GM21526 (cell line): Measurements from ENCODE around the gene PRRG3.
A peak's percentile ranks its signal among the peaks of the same experiment; 100 is the strongest.

Experiments
- ATAC-seq: cut with Tn5 transposase; IDR thresholded peaks from one replicate; pipeline ENCODE4 v1.9.1; 2021; ENCODE audit warnings: moderate library complexity; ENCODE audit not compliant: unreplicated experiment, low FRiP score

PRRG3 gene

GRCh38 chrX:151704041-151704663 lies 8.9 kb downstream of the PRRG3 start:
- ATAC-seq = no peak

DNA sequence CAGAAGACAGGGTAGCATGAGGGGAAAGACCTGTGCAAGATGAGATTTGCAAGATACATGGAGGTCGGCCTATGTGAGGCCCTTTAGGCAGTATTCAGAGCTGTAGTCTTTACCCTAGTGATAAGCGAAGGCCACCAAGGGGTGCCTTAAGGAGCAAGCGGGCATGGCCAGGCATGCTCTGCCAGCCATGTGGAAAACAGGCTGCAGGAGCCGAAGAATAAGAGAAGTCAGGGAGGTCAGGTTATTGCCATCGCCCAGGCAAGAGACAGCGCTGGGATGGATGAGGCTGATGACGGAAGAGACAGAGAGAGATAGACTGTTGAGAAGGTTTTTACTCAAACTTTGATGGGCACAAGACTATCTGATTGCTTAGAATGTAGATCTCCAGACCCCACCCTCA lies 13.6 kb downstream of the PRRG3 start:
- no peak for ATAC-seq

DNA sequence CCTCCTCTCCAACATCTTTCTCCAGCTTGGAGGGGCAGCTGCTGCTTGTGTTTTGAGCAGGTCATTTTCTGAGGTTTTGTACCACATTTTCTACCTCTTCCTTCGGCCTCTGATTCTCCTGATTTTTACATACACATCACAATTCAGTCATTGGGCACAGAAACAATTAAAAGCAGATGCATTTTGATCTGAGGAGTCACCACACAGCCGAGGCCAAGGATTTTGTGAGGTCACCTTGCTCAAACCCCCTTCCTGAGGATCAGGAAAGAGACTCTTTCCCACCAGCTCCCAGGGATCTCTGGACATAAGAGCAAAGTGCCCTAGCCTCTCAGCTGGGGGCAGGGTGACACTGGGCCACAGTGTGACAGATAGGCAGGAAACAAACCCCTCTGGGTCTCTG lies 15.2 kb downstream of the PRRG3 start:
- no peak for ATAC-seq

DNA sequence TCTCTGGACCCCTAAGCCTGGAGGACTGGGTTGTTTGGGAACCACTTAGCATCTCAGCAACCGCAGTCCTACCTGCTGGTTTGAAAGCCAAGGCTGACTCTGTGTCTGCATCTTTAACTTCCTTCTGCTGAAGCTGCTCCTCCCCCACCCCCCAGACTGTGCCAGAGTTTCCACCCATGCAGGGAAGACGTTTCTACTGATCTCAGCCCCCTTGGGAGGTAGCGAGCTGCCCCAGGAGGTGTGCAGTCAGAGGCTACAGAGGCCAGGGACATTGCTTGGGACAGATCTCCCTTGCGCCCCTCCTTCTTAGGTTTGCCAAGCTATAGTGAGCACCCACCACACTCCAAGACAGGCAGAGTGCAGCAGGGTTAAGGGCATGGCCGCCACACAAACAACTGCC lies 15.9 kb downstream of the PRRG3 start:
- ATAC-seq = no peak

DNA sequence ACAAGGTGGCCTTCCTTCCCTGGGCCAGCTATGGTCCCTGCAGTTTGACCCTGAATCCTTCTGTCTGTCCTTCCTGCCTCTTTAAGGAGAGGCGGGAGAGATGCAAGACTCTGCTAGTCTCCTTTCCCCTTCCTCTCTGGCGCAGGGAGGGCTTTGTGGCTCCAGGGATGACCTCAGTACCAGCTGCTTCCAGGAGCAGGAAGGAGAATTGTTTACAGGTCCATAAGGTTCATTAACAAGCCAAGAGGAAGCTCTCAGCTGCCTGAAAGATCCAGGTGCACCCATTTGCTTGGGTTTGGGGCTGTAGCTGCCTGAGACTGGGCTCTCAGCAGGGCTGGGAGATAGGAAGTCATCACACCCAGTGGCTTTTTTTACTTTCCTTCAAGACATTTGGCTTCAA lies 16.5 kb downstream of the PRRG3 start:
- ATAC-seq = no peak

GRCh38 chrX:151712253-151712652 lies 17.0 kb downstream of the PRRG3 start:
- no peak for ATAC-seq

DNA sequence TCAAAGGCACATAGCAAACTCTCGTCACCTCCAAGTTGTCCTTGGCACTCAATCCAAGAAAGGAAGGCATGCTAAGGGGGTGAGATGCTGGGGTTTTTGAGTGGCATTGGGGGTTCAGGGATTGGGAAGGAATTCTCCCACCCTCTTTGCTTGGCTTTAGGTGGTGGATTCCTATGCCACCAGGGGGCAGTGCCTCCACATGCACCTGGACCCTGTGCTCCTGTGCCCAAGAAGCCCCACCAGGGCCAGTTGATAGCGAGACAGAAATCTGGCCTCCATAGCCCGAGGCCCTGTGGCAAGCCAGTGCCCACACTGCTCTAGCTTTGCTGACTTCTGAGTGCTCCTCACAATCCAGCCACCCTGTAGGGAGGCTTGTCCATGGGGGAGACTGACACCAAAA lies 18.6 kb downstream of the PRRG3 start:
- peak; percentile 77 for ATAC-seq

DNA sequence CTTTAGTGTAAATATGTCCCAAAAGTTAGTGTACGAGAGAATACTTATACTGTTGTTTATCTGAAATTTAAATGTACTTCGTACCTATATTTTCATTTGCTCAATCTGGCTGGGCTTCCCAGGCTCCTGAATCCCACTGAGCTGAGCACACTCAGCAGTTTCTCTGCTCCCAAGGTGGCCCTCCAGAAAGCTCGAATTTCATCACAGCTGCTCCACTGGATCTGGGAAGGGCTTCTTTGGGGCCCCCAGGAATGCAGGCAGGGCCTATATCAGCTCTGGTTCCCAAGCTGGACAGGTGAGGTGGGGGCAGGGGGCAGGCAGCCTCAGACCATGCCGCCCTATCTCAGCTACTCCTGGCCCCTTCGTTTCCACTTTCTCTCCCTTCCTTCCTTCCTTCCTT lies 19.1 kb downstream of the PRRG3 start:
- ATAC-seq = no peak

DNA sequence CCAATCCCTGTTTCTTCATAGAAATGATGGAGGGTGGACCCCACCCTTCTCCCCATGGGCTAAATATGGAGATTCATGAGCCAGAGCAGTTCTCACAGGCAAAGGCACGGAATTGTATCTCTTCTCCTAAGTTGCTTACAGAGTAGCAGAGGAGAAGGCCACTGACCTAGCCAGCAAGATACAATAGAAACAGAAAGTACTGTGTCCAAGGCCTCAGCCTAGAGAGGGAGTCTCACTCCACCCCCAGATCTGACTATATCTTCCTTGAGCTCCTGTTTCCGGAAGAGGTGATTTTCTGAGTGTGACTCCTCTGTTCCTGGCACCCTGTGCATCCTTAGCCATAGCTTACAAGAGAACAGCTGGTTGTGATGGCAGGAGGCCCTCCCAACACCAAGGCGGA lies 20.5 kb downstream of the PRRG3 start, which contains the start of gene FATE1:
TSS of gene FATE1 (plus strand) at position 284 of the 400 bp plus-strand sequence. CDS start at position 369, 85 bp downstream.
- no peak for ATAC-seq

DNA sequence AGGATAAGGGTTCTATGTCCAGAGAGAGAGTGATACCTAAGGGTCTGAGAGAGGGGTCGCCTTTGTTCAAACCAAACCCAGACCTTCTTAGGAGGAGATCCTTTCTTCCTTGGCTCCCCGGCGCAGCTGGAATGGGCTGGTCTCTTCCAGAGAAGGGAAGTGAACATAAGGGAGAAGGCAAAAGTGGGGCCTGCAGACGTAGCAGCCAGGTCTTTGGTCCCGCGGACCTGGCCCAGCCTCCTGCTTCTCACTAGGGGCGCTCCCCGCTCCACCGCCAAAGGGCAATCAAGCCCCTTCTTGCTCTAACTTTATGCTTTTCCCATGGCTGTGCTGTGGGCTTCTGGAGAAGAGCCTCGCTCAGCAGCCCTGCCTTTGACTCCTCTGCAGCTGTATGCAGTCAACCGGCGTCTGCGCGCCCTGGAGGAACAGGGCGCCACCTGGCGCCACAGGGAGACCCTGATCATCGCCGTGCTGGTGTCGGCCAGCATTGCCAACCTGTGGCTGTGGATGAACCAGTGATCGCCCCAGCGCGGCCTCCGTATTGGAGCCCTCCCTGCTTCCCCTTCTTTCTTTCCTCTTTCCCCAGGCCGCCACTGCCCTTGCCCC lies 27.1 kb downstream of the PRRG3 start:
- ATAC-seq = no peak

DNA sequence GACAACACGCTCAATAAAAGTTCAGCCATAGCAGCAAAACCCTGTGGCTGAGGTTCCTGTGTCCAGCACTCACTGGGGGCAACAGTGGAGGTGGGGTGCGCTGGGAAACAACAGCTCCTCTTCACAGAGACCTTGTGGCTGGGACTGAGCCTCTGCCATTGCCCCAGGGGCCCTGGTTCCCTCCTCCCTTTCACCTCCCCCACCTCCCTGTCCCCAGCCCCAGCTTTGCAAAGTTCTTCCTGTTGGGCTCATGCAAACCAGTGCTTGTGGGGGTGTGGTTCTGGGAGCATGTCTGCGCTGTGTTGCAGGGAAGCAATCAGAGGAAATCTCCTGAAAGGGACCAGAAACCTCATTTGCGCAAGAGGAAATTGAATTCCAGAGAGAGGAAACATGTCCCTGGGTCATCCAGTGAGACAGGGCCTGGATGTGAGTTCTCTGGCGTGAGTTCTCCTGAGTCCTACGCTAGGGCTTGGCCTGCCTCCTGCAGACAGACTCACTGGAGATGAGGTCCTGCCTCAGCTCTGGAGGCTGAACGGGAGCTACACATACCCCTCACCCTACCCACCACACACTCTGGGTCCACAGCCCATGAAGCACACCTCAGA lies 28.0 kb downstream of the PRRG3 start:
- ATAC-seq = no peak

- ATAC-seq = no peak
Observed at GRCh38 chrX:151724563-151725337, 29.5 kb downstream of the PRRG3 start.

- ATAC-seq = no peak
Observed at GRCh38 chrX:151725338-151725614, 30.0 kb downstream of the PRRG3 start.

DNA sequence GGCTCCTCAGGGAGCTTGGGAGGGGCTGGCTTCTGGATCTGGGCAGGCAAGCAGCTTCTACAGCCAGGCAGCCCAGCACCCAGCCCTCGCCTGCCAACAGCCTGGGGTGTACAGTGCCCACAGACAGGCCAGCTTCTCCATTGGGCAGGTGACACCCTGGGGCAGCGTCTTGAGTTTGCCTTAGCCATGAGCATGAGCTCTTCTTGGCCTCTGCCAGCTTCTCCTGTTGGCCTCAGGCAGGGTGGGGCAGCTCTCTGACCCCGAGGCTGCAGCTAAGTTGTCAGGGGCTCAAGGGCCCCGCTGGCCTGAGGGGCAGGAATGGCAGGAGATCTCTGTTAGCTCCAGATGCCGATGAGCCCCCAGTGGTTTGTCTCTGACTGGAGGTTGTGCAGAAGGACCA lies 31.5 kb downstream of the PRRG3 start:
- ATAC-seq = no peak

DNA sequence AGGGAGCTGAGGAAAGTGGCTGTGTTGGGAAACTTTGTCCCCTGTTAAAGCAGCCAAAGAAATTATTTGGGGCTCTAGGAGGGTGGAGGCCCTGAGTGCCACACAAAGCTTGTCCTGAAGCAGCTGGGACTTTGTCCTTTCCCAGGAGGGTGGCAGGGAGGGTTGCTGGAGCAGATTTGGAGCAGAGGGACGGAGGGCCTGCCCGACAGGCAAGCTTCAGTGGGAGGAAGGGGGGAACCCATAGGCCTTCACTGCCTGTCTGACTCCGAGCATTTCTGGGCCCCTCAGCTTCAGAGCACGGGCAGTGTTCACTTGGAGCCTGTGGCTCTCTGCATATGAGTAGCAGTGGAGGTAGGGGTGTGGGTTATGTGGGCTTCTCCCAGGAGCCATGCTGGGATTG lies 32.1 kb downstream of the PRRG3 start:
- ATAC-seq = no peak

- ATAC-seq = no peak
Observed at GRCh38 chrX:151729056-151729725, 33.9 kb downstream of the PRRG3 start.

GRCh38 chrX:151734446-151734845 lies 39.2 kb downstream of the PRRG3 start, which contains the start of gene CNGA2:
TSS of gene CNGA2 (plus strand) at chrX:151734746. CDS start at chrX:151738484, 3,738 bp downstream.
- ATAC-seq = no peak

GRCh38 chrX:151735219-151735618 lies 40.0 kb downstream of the PRRG3 start:
- ATAC-seq = no peak

- ATAC-seq = no peak
Observed at GRCh38 chrX:151736685-151737084, 41.4 kb downstream of the PRRG3 start.

DNA sequence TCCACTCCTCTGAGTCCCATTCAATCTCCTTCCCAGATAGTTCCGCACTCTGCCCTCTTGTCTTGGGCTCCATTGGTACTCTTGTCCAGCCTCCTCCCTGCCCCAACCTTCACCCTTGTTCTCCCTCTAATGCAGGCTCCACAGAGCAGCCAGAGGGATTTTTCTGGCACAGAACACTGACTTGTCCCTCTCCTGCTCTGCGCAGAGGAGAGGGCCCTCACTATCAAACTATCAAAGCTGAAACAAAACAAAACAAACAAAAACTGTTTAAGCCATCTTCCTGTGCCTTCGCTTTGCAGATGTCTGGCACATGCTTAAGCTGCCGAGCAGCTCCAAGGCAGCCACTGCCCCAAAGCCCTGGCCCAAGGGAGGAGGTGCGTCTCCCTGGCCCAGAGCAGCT lies 42.2 kb downstream of the PRRG3 start:
- ATAC-seq = no peak

GRCh38 chrX:151738751-151739150 lies 43.5 kb downstream of the PRRG3 start:
- no peak for ATAC-seq
